ENCODE data around the gene SHD.
A peak's percentile ranks its signal among the peaks of the same experiment; 100 is the strongest.

Gene SHD

DNA sequence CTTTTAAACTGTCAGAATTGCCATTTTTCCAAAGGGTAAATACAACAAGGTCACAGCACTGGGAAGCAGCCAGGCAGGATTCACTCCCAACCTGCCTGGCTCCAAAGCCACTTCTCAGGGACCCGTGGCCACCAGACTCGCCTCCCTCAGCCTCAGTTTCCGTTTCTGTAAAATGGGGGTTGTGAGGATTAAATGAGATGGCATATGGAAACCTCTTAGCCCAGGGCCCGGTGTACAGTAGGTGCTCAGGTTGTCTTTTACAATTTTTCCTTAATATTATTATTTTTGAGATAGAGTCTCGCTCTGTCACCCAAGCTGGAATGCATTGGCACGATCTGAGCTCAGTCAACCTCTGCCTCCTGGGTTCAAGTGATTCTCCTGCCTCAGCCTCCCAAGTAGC, 22.0 kb upstream of the SHD start:
- in situ Hi-C loops (cut with MboI; ENCODE audit: low pct_unique_long_range_greater_than_20kb, low sequenced_read_pairs, unreplicated experiment): no loop called here
- DNase-seq (ENCODE audit: low spot score): no peak
- no peak for TF ChIP-seq CTCF (IDR thresholded peaks at IDR 0.05; ENCODE audit: extremely low read depth, insufficient read depth, missing control alignments)

- no peak for DNase-seq (ENCODE audit: low spot score)
- no peak for TF ChIP-seq CTCF (IDR thresholded peaks at IDR 0.05; ENCODE audit: extremely low read depth, insufficient read depth, missing control alignments)
- in situ Hi-C loops (cut with MboI; ENCODE audit: low pct_unique_long_range_greater_than_20kb, low sequenced_read_pairs, unreplicated experiment): no loop called here
Observed at GRCh38 chr19:4258181-4258580, 20.9 kb upstream of the SHD start.

GRCh38 chr19:4260613-4261191, 18.4 kb upstream of the SHD start:
- TF ChIP-seq CTCF (IDR thresholded peaks at IDR 0.05; ENCODE audit: extremely low read depth, insufficient read depth, missing control alignments): no peak

DNA sequence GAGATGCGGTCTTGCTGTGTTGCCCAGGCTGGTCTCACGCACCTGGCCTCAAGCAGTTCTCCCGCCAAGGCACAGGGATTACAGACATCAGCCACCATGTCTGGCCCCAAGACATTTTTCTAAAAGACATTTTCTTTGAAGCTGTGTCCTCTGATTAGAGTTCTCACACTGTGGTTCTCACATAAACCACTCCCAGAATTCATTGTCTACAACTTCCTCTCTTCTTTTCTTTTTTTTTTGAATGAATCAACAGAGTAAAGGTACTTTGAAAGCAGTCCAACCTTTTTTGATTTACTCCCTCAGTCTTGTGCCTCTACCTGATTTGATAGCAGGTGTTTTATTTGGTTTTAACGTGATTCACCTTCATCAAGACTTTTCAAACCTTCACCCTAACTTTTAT, 14.3 kb upstream of the SHD start:
- no peak for DNase-seq (ENCODE audit: low spot score)
- TF ChIP-seq CTCF (IDR thresholded peaks at IDR 0.05; ENCODE audit: extremely low read depth, insufficient read depth, missing control alignments): no peak
- in situ Hi-C loops (cut with MboI; ENCODE audit: low pct_unique_long_range_greater_than_20kb, low sequenced_read_pairs, unreplicated experiment): no loop called here

More at GRCh38 chr19:4260613-4261191, 18.4 kb upstream of the SHD start:
- no peak for DNase-seq (ENCODE audit: low spot score)
- in situ Hi-C loops (cut with MboI; ENCODE audit: low pct_unique_long_range_greater_than_20kb, low sequenced_read_pairs, unreplicated experiment): no loop called here

DNA sequence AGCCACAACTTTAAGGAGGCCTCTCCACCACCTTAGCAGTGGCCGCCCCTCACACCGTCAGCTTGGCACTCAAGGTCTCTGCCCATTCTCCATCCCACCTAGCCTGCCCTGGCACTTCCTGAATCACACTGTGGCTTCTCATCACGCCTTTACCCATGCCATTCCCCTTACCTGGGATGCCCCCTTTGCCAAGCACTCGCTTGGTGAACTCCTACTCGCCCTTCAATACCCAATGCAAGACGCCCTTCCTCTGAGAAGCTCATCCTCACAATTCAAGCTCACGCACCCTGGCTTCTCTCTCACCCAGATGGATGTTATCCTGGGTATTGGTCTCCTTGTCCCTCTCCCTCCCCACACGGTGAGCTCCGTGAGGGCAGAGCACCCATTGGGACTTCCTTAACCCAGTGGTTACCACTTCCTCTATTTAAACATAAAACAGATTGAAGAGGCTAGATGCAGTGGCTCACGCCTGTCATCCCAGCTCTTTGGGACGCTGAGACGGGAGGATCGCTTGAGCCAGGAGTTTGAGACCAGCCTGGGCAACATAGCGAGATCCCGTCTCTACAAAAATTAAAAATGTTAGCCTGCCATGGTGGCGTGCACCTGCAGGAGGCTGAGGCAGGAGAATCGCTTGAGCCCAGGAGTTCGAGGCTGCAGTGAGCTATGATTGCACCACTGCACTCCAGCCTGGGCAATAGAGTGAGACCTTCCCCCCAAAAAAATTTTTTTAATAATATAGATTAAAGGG, 12.6 kb upstream of the SHD start:
- in situ Hi-C loops (cut with MboI; ENCODE audit: low pct_unique_long_range_greater_than_20kb, low sequenced_read_pairs, unreplicated experiment): no loop called here
- DNase-seq (ENCODE audit: low spot score): no peak
- TF ChIP-seq CTCF (IDR thresholded peaks at IDR 0.05; ENCODE audit: extremely low read depth, insufficient read depth, missing control alignments): no peak

GRCh38 chr19:4267101-4267900, 11.8 kb upstream of the SHD start:
- peak; percentile 78 for TF ChIP-seq CTCF (IDR thresholded peaks at IDR 0.05; ENCODE audit: extremely low read depth, insufficient read depth, missing control alignments)
- in situ Hi-C loops (cut with MboI; ENCODE audit: low pct_unique_long_range_greater_than_20kb, low sequenced_read_pairs, unreplicated experiment): no loop called here
- DNase-seq (ENCODE audit: low spot score): peak; percentile 81

Measured in GM13977 (cell line).